ENCODE results near the gene ZNF681.

Gene ZNF681

DNA sequence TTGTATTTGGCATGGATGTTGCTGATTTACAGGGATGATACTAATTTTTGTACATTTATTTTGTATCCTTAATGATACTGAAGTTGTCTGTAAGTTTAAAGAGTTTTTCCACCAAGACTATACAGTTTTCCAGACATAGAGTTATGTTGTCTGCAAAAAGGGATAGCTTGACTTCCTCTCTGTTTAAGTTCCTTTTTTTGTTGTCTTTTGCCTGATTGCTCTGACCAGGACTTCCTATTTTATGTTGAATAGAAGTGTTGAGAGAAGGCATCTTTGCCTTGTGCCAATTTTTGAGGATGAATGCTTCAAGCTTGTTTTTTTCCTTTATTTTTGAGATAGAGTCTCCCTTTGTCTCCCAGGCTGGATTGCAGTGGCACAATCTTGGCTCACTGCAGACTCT lies 36.8 kb upstream of the ZNF681 start:
- no peak overlapping the region for H3K4me3 ChIP-seq (ENCODE audit: low read depth, low read length)
- no peak for DNase-seq (ENCODE audit: low read depth)
- TF ChIP-seq, protein P1, sequence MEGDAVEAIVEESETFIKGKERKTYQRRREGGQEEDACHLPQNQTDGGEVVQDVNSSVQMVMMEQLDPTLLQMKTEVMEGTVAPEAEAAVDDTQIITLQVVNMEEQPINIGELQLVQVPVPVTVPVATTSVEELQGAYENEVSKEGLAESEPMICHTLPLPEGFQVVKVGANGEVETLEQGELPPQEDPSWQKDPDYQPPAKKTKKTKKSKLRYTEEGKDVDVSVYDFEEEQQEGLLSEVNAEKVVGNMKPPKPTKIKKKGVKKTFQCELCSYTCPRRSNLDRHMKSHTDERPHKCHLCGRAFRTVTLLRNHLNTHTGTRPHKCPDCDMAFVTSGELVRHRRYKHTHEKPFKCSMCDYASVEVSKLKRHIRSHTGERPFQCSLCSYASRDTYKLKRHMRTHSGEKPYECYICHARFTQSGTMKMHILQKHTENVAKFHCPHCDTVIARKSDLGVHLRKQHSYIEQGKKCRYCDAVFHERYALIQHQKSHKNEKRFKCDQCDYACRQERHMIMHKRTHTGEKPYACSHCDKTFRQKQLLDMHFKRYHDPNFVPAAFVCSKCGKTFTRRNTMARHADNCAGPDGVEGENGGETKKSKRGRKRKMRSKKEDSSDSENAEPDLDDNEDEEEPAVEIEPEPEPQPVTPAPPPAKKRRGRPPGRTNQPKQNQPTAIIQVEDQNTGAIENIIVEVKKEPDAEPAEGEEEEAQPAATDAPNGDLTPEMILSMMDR (IDR thresholded peaks at IDR 0.05; ENCODE audit: low read depth, low read length, missing control alignments), result no peak

DNA sequence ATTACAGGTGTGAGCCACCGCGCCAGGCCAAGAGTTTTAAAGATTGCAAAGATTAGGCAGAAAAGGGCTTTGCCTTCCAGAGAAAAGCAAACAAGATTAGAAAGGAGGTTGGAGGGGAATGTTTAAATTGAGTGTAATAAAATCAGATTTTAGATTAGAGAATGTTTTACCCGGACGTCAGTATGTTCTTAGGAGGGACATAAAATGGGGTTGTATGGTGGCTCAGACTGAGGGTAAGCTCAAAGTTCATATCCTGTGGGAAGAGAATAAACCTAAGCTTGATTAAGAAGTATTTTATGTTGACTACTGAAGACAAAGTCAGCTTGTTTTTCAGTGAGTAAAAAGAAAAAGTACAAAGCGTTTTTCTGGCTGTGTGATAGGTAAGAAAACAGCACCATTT lies 34.1 kb upstream of the ZNF681 start:
- no peak overlapping the region for H3K4me3 ChIP-seq (ENCODE audit: low read depth, low read length)
- no peak for DNase-seq (ENCODE audit: low read depth)
- TF ChIP-seq, protein P1 (IDR thresholded peaks at IDR 0.05; ENCODE audit: low read depth, low read length, missing control alignments), result no peak

DNA sequence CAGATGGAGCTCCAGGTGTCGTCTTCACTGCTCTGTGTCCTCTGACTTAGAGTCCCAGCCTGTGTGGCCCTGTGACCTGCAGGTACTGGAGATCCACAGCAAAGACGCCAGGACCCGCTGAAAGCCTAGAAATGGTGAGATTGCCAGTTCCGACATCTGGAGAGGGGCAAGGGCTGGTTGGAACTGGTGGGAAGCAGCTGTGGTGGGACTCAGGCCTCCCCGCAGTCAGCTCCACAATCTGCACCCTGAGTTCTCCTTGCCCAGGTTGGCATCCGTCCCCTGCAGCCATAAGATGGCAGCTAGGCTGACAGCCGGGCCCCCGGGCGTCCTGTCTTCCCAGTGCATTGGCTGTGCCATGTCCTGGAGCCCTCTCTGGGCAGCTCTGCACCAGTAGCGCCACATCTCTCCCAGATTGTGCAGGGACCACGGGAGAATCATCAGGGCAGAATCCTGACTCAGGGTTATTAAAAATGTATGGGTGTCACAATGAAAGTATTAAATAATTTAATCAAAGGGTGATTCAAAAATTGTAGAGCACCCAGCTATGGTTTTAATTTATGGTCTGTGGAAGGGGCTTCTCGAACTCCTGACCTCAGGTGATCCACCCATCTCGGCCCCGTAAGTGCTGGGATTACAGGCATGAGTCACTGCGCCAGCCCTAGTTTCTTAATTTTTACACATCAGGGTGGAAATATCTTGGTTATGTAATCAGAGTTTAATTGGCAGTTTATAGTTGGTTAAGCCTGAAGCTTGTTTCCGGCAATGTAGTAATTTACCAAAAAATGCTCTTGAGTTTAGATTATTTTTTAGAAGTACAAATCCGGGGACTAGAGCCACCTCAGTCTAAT lies 32.2 kb upstream of the ZNF681 start:
- DNase-seq (ENCODE audit: low read depth), result no peak
- TF ChIP-seq, protein P1 (IDR thresholded peaks at IDR 0.05; ENCODE audit: low read depth, low read length, missing control alignments), result no peak
- no peak overlapping the region for H3K4me3 ChIP-seq (ENCODE audit: low read depth, low read length)

DNA sequence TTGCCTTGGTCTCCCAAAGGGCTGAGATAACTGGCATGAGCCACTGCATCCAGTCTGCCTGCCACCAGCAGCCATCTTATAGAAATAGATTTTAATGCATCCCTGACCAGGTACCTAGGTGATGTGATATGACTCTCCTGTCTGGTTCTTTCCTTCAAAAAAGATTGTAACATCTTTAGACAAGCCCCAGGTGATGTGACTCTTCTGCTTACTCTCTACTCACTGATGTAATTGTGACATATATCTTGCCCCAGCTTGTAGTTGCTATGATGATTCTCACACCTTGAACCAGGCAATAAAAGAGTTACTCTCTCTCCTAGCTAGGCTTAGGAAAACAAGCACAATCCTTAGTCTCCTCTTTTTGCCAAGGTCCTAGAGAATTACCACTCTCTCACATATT lies 30.6 kb upstream of the ZNF681 start:
- H3K4me3 ChIP-seq (ENCODE audit: low read depth, low read length), result no peak overlapping the region
- TF ChIP-seq, protein P1 (IDR thresholded peaks at IDR 0.05; ENCODE audit: low read depth, low read length, missing control alignments), result no peak
- DNase-seq (ENCODE audit: low read depth), result no peak

DNA sequence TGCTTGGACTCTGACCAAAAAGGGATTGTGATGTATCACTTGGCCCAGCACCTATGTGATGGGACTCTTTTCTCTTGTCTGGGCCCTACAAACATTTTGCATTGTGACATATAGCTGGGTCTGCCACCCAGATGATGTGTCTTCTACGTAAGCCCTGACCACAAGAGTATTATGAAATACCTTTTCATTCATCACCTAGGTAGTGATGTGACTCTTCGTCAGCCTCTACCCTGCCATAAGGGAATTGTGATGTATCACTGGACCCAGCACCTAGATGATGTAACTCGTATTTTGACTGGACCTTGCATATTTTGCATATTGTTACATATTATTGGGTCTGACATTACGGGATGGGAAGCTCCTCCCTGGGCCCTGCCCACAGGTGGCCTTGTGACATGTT lies 29.7 kb upstream of the ZNF681 start:
- TF ChIP-seq, protein P1 (IDR thresholded peaks at IDR 0.05; ENCODE audit: low read depth, low read length, missing control alignments), result no peak
- no peak overlapping the region for H3K4me3 ChIP-seq (ENCODE audit: low read depth, low read length)
- DNase-seq (ENCODE audit: low read depth), result no peak

DNA sequence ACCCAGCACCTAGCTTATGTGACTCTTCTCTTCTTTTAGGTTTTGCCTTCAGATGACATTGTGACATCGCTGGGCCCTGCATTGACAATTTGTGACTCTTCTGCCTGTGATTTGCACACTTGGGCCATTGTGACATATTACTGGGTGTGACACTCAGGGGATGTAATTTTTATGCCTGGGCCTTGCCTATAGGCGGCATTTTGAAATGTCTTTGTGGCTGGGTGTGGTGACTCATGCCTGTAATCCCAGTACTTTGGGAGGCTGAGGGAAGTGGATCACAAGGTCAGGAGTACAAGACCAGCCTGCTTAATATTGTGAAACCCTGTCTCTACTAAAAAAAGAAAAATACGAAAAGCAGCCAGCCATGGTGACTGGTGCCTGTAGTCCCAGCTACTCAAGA lies 28.4 kb upstream of the ZNF681 start:
- DNase-seq (ENCODE audit: low read depth), result no peak
- TF ChIP-seq, protein P1 (IDR thresholded peaks at IDR 0.05; ENCODE audit: low read depth, low read length, missing control alignments), result no peak
- no peak overlapping the region for H3K4me3 ChIP-seq (ENCODE audit: low read depth, low read length)

DNA sequence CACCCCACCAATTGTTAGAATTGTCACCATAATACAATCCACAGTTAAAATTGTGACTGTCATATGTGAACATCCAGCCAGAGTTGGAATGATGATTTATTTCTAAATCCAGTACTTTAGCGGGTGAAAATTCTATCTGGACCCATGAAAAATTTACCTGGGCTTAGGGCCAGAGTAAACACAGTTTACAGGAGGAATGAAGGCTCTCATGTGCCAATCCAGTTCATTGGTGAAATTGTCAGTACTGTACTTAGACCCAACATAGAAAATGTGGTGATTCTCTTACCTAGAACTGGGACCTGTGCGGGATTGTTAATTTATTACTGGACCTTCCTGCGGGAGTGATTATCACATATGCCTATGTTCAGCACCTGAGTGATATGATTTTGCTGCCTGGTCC lies 27.3 kb upstream of the ZNF681 start:
- no peak overlapping the region for H3K4me3 ChIP-seq (ENCODE audit: low read depth, low read length)
- TF ChIP-seq, protein P1 (IDR thresholded peaks at IDR 0.05; ENCODE audit: low read depth, low read length, missing control alignments), result no peak
- DNase-seq (ENCODE audit: low read depth), result no peak

All from GM12864 (cell line).